ENCODE data around the gene TUG1.

TUG1 gene

DNA sequence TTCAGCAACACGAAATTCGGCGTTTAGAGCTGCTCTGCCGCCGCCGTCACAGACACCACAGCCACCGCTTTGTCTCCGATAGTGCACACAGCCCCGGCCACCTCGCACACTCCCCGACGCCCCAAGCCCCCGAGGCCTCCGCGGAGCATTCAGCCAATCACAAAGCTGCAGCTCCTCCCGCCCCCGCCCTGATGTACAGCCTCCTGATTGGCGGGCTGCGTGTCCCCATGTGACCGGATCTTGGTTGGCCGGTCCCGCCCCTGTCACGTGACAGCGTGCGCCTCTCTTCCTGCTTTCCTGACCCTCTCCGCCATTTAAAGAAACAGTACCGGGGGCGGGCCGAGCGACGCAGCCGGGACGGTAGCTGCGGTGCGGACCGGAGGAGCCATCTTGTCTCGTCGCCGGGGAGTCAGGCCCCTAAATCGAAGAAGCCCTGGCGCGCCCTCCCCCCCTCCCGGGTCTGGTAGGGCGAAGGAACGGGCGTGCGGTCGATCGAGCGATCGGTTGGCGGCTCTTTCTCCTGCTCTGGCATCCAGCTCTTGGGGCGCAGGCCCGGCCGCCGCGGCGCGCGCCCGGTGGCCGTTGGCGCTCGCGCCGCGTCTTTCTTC is at the start of gene TUG1:
Gene TUG1, plus strand, starts transcription at position 342 of the 608 bp plus-strand sequence.
- DNase-seq, result peak; percentile 99

DNA sequence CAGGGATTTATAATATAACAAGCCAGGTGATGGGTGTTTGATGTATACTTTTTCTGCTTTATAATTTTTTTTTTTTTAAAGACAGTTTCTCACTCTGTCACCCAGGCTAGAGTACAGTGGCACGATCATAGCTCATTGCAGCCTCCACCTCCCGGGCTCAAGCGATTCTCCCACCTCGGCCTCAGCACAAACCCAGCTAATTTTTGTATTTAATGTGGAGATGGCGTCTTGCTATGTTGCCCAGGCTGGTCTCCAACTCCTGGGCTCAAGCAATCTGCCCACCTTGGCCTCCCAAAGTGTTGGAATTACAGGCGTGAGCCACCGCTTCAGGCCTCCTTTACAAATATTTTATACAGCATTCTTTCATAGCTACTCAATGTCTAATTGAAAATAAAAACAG is 49.1 kb upstream of the TUG1 start:
- no peak for DNase-seq

DNA sequence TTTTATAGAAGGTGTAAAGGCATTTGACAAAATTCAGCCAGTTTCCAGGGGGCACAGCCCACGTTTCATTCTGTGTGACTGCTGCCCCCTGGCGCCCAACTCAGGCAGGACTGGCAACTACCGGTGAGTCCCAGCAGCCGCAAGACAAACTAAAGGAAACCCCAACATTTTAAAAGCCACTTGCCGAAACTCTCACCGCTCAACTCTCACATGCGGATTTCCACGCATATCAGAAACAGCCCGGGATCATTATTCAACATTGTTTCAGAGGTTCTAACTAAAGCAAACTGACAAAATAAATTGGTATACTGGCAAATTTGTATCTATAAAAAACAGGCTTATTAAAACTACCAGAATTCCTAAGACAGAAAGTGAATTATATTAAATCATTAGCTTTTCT is 48.7 kb upstream of the TUG1 start:
- peak; percentile 73 for DNase-seq

DNA sequence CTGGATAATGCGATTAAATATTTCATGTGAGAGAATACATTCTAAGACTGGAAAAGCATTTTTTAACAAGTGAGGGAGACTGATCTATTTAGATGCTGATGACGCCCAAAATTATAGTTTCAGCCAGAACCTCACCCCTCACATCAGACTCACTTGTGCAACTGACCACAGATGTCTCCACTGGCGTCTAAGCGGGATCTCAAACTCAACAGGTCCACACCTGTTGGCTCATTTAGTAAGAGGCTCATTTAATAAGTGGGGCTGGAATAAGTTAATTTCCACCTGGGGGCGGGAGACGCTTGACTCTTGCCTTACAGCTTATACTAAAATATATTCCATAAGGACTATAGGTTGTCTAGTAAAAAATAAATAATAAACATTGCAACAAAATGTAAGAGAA is 48.0 kb upstream of the TUG1 start:
- no peak for DNase-seq

GRCh38 chr22:30922151-30922611 is 46.9 kb upstream of the TUG1 start:
- DNase-seq, result peak; percentile 39

DNA sequence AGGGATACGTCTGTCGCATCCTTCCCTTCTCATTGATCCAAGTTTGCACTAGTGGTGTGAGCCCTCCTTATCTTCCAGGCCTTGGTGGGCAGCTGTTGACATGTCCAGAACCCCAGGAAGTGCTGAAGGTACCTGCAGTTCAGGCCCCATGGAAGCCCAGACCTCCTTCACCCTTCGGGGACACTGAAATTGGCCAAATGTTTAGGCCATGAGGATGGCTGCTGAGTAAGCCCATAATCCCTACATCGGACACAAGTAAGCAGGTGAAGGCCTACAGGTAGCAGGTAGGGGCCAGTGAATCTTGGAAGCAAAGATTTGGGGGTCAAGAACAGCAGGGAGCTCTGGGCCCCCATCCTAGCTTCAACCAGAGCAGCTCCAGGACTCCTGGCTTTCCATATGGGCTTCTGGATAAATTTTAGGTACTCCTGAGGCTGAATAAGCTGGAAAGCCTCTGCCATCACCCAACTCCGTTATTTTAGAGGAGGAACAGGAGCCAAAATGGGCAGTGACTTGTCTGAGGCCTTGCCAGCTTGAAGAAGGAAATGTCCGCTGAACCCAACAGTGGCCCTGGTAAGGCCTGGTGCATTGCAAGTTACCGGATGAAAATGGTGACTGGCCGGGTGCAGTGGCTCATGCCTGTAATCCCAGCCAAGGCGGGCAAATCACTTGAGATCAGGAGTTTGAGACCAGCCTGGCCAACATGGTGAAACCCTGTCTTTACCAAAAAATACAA is 45.7 kb upstream of the TUG1 start:
- no peak for DNase-seq

GRCh38 chr22:30925667-30926066 is 43.4 kb upstream of the TUG1 start:
- no peak for DNase-seq

DNA sequence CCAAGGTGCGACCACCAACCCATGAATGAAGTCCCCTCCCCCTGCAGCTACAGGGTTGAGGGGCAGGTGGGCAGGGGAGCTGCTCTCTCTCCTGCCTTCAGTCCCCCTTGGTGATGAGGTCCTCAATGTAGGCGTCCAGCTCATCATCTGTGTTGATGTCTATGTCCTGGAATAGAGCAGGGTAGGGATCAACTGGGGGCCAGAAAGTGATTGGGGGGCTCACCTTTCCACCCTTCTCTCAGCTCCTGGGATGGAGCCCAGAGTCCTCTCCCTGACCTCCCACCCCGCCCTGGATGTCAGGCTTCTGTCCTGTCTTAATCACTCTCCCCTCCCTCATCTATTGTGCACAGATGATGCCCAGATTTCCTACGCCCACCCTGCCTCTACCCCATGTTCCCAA is 42.4 kb upstream of the TUG1 start:
- no peak for DNase-seq

- no peak for DNase-seq
These were observed 41.3 kb upstream of the TUG1 start for GRCh38 chr22:30927806-30928205.

DNA sequence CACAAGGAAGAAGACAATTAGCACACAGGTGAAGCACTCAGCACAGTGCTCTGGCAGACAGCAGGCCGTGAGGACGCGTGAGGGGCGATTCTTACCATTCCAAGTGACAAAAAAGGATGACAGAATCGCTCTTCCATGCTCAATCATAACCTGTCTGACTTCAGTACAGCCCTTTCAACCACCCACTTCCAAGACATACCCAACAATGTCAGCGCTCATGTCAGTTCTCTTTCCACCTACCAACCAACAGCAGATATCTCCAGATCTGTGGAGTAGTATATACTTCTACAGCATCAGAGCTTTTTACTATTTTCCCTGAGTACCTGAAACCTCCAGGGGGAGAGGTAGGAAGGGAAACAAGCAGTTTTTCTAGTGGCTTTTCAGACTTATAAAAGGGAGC is 40.7 kb upstream of the TUG1 start:
- no peak for DNase-seq

DNA sequence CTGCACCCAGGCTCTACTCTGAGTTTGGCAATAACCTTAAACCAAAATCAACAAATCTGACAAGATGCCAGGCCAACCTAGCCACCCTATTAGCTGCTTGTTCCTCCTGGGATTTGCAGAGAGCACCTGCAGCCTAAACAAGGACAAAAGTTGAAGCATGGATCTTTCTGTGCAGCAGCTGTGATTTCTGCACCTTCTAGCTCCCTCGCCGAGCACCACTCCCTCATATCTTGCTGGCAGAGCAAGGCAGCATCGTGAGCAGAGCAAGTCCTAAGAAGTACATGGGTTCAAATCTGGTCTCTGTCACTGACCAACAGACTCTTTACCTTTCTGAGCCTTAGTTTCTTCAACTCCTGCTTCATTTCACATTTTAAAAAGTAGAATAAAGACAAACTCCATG is 38.8 kb upstream of the TUG1 start:
- no peak for DNase-seq

- no peak for DNase-seq
These were observed 37.3 kb upstream of the TUG1 start for GRCh38 chr22:30931541-30932300.

GRCh38 chr22:30932661-30933060 is 36.4 kb upstream of the TUG1 start:
- no peak for DNase-seq

DNA sequence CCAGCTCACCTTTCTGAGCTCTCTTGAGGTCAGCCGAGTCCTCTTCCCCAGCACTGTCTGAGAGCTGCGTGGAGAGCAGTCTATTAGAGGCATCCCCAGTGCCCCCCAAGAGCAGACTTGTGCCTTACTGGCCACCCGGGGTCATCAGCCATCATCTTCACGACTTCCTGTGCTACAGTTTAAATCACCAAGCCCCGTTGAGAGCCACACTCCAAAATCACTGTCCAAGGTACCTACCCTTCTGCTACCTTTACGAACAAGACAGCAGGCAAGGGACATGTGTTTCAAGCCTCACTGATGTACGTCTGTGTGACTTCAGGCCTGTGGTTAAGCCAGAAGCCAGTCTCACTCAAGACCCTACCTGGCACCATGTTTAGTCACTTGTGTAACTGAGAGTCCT is 35.6 kb upstream of the TUG1 start:
- no peak for DNase-seq

- no peak for DNase-seq
These were observed 35.0 kb upstream of the TUG1 start for GRCh38 chr22:30934053-30934452.

- no peak for DNase-seq
These were observed 28.2 kb upstream of the TUG1 start for GRCh38 chr22:30940685-30941362.

GRCh38 chr22:30941363-30941740 is 27.7 kb upstream of the TUG1 start:
- no peak for DNase-seq

DNA sequence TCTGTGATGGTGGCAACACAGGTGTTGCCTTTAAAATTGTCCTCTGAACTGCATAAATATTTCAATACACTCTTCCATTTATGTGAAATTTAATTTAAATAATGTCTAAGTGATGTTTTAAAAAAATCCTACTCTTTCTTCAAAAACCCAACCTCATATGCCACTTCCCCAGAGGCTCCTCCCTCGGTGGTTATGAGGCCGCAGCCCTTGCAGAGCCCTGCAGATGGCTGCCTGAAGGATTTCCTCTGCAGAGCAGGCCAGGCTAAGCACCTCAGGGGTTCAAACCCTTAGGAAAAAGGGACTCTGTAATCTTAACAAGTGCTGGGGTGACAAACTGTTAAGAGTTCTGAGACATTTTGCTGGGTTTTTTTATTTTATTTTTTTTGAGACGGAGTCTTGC is 25.7 kb upstream of the TUG1 start:
- DNase-seq, result no peak

DNA sequence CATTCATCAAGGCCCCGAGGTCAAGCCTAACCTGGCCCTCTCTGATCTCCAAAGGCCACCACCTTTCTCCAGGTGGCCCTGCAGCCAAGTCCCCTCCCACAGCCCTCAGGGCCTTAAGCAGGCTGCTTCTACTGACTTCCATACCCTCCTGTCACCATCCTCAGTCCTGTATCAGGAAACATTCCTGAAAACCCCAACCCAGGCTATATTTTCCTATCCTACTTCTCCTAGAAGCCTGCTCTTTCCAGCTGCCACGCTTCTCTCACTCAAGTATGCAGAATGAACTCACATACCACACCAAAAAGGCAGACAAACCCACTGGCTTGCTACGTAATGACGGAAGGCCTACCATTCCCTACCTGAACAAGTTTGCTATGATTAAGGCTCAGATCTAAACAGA is 24.1 kb upstream of the TUG1 start:
- no peak for DNase-seq

DNA sequence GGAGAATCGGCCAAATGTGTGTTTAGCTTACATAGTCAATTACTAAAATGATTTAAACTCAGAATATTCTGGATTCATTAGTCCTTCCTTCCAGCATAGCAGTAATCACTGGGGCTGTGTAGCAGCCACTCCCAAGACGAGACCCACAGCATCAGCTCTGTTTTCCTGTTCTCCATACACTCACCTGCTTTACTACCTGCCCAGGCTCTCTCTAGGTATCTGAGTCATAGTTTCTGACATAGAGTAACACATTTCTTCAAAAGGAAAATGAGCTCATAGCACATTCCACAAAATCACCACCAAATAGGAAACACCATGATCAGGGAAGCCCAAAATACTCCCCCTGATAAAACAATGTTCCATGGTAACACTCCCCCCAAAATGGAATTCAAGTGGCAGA is 23.4 kb upstream of the TUG1 start:
- DNase-seq, result no peak

GRCh38 chr22:30946354-30946753 is 22.7 kb upstream of the TUG1 start:
- DNase-seq, result no peak

DNA sequence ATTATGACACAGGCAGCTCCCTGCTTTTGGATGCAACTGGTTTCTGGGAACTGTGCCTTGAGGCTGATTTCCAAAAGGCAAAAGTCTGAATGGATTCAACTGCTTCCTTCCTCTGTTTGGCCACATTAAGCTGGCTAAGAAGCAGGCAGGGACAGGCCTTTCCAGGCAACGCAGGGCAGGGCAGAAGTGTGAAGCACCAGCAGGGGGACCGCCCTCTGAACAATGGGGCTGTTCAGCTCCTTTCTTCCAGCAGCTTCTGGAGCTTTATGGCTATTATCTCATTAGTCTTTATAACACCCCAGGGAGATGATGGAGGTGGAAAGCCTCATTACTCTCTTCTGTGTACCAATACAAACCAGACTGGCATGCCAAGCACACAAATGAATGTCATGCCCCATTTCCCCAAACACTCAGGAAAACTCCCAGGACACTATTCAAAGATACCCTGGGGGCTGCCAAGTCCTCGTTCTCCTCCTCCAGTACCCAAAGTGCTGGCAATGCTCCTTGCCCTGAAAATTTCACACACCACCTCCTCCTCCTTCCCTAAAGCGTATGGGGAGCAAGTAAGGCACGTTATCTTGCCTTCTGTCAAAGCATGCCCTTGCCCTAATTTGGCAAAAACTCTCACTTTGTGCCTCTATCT is 21.8 kb upstream of the TUG1 start:
- no peak for DNase-seq
